ENCODE results near the gene ZNF674.

- no peak for TF ChIP-seq POLR2A (IDR thresholded peaks at IDR 0.05; ENCODE audit: extremely low read depth, insufficient read length)
- TF ChIP-seq CTCF (IDR thresholded peaks at IDR 0.05; ENCODE audit: low read depth, low read length), result no peak
These were observed 35.4 kb upstream of the ZNF674 start for GRCh38 chrX:46580613-46581012.
